H9 (cell line): Measurements from ENCODE around the gene DNAJC1. TPM values are rescaled to one million over a fixed set of nuclear protein-coding genes. Genes with fewer than 3 reads are reported as not detected.

Experiments used
- DNase-seq: peaks from one replicate; pipeline ENCODE4 v3.0.0-alpha.2; 2017
- H2AFZ ChIP-seq: one replicate; pipeline ENCODE4 v1.6.1; 2013; ENCODE audit warnings: mild to moderate bottlenecking, low read length, control low read depth, moderate library complexity
- H2AK5ac ChIP-seq: 2 replicates; pipeline ENCODE4 v1.6.1; 2013; ENCODE audit warnings: low read length, control low read depth, mixed read lengths; ENCODE audit not compliant: insufficient read length
- H2BK120ac ChIP-seq: one replicate; pipeline ENCODE4 v1.6.1; 2013; ENCODE audit warnings: low read depth, mild to moderate bottlenecking, low read length, control low read depth, inconsistent platforms; ENCODE audit not compliant: poor library complexity, severe bottlenecking
- H2BK12ac ChIP-seq: 2 replicates; pipeline ENCODE4 v1.6.1; 2013; ENCODE audit warnings: low read length, control low read depth, mixed read lengths, low read depth; ENCODE audit not compliant: insufficient read length
- H2BK15ac ChIP-seq: 2 replicates; pipeline ENCODE4 v1.6.1; 2013; ENCODE audit warnings: low read depth, low read length, control low read depth
- H2BK20ac ChIP-seq: one replicate; pipeline ENCODE4 v1.6.1; 2013; ENCODE audit warnings: low read depth, mild to moderate bottlenecking, low read length, control low read depth, inconsistent platforms; ENCODE audit not compliant: poor library complexity, severe bottlenecking
- H2BK5ac ChIP-seq: 2 replicates; pipeline ENCODE4 v1.6.1; 2013; ENCODE audit warnings: low read length, control low read depth, mixed read lengths; ENCODE audit not compliant: insufficient read length
- H3K14ac ChIP-seq: 2 replicates; pipeline ENCODE4 v1.6.1; 2013; ENCODE audit warnings: low read length, control low read depth; ENCODE audit not compliant: insufficient read depth
- H3K18ac ChIP-seq: 2 replicates; pipeline ENCODE4 v1.6.1; 2013; ENCODE audit warnings: low read depth, mild to moderate bottlenecking, mixed read lengths, low read length, control low read depth; ENCODE audit not compliant: insufficient read length
- H3K23ac ChIP-seq: 2 replicates; pipeline ENCODE4 v1.6.1; 2013; ENCODE audit warnings: low read length, control low read depth, mixed read lengths, low read depth; ENCODE audit not compliant: insufficient read length
- H3K23me2 ChIP-seq: 2 replicates; pipeline ENCODE4 v1.6.1; 2013; ENCODE audit warnings: low read depth, mild to moderate bottlenecking, mixed read lengths, low read length, control low read depth; ENCODE audit not compliant: insufficient read length, poor library complexity, severe bottlenecking
- H3K27ac ChIP-seq: 2 replicates; pipeline ENCODE4 v1.5.1; 2013; ENCODE audit warnings: low read length, control low read depth, mixed read lengths, low read depth; ENCODE audit not compliant: insufficient read length
- H3K27me3 ChIP-seq: 2 replicates; pipeline ENCODE4 v1.6.1; 2013; ENCODE audit warnings: low read length, control low read depth, inconsistent platforms; ENCODE audit not compliant: insufficient read depth
- H3K4ac ChIP-seq: 2 replicates; pipeline ENCODE4 v1.6.1; 2013; ENCODE audit warnings: low read depth, mild to moderate bottlenecking, control low read depth, inconsistent platforms, low read length, moderate library complexity
- H3K4me1 ChIP-seq: 2 replicates; pipeline ENCODE4 v1.6.1; 2013; ENCODE audit warnings: low read length, control low read depth, inconsistent platforms; ENCODE audit not compliant: insufficient read depth
- H3K4me2 ChIP-seq: 2 replicates; pipeline ENCODE4 v1.6.1; 2013; ENCODE audit warnings: low read length, control low read depth, mixed read lengths; ENCODE audit not compliant: insufficient read length, insufficient read depth
- H3K56ac ChIP-seq: 2 replicates; pipeline ENCODE4 v1.6.1; 2013; ENCODE audit warnings: low read depth, mild to moderate bottlenecking, mixed read lengths, low read length, control low read depth; ENCODE audit not compliant: insufficient read length
- H3K79me1 ChIP-seq: 2 replicates; pipeline ENCODE4 v1.6.1; 2013; ENCODE audit warnings: low read depth, mild to moderate bottlenecking, moderate library complexity, low read length, control low read depth, inconsistent platforms; ENCODE audit not compliant: insufficient read depth, poor library complexity, severe bottlenecking
- H3K79me2 ChIP-seq: 2 replicates; pipeline ENCODE4 v1.6.1; 2013; ENCODE audit warnings: low read length, control low read depth, inconsistent platforms; ENCODE audit not compliant: insufficient read depth
- H3K9ac ChIP-seq: 2 replicates; pipeline ENCODE4 v1.6.1; 2013; ENCODE audit warnings: low read length, control low read depth, mixed read lengths; ENCODE audit not compliant: insufficient read length; ENCODE audit errors: extremely low read depth
- H3K9me3 ChIP-seq: one replicate; pipeline ENCODE4 v1.6.1; 2013; ENCODE audit warnings: low read depth, low read length, inconsistent platforms; ENCODE audit not compliant: control insufficient read depth
- H3T11ph ChIP-seq: one replicate; pipeline ENCODE4 v1.6.1; 2013; ENCODE audit warnings: mild to moderate bottlenecking, low read length, control low read depth, inconsistent platforms
- H4K20me1 ChIP-seq: one replicate; pipeline ENCODE4 v1.6.1; 2013; ENCODE audit not compliant: control insufficient read depth, insufficient read length, insufficient read depth
- H4K5ac ChIP-seq: 2 replicates; pipeline ENCODE4 v1.6.1; 2013; ENCODE audit warnings: low read depth, mild to moderate bottlenecking, mixed read lengths, low read length, control low read depth; ENCODE audit not compliant: insufficient read length
- H4K8ac ChIP-seq: replicated peaks from 2 replicates; pipeline ENCODE4 v1.6.1; 2013; ENCODE audit warnings: low read length, control low read depth, mixed read lengths, low read depth; ENCODE audit not compliant: insufficient read length
- H4K91ac ChIP-seq: 2 replicates; pipeline ENCODE4 v1.6.1; 2013; ENCODE audit warnings: low read depth, mild to moderate bottlenecking, moderate library complexity, mixed read lengths, low read length, control low read depth; ENCODE audit not compliant: insufficient read length
- H3K27ac Mint-ChIP-seq, 3 experiments: 2 replicates in 2 of 3; 3 replicates in 1 of 3; pipeline ENCODE4 v1.8.0; 2020 to 2021; ENCODE audit warnings: mixed read lengths in 3 of 3, mild to moderate bottlenecking in 1 of 3, moderate library complexity in 1 of 3
- H3K27me3 Mint-ChIP-seq: 2 replicates; pipeline ENCODE4 v1.8.0; 2021; ENCODE audit warnings: low read depth, mild to moderate bottlenecking, moderate library complexity, mixed read lengths
- H3K36me3 Mint-ChIP-seq, 3 experiments: 2 replicates in 2 of 3; 3 replicates in 1 of 3; pipeline ENCODE4 v1.8.0; 2020 to 2021; ENCODE audit warnings: low read depth in 3 of 3, mixed read lengths in 3 of 3; ENCODE audit not compliant: insufficient read depth in 1 of 3
- H3K4me1 Mint-ChIP-seq, 2 experiments: 2 replicates each; pipeline ENCODE4 v1.8.0; 2020; ENCODE audit warnings: mixed read lengths in 2 of 2
- H3K4me3 Mint-ChIP-seq, 2 experiments: 2 replicates in 1 of 2; 3 replicates in 1 of 2; pipeline ENCODE4 v1.8.0; 2020 to 2021; ENCODE audit warnings: mild to moderate bottlenecking in 2 of 2, mixed read lengths in 2 of 2, moderate library complexity in 1 of 2
- H3K9me3 Mint-ChIP-seq, 2 experiments: 2 replicates in 1 of 2; 3 replicates in 1 of 2; pipeline ENCODE4 v1.8.0; 2020; ENCODE audit warnings: mild to moderate bottlenecking in 2 of 2, mixed read lengths in 2 of 2, moderate library complexity in 1 of 2
- CTCF ChIP-seq: fragments of 200-600 bp; sonication (generic); conservative IDR thresholded peaks from 3 replicates; pipeline ENCODE4 v1.8.0; 2021; ENCODE audit warnings: antibody characterized with exemption, mild to moderate bottlenecking
- WGBS: extraction: QIAGEN DNeasy Blood & Tissue Kit; methylation state at CpG from one replicate; pipeline ENCODE4 v1.1.7; 2013; ENCODE audit warnings: missing lambda C conversion rate, low lambda C conversion rate, mixed read lengths; ENCODE audit not compliant: insufficient read length; ENCODE audit errors: extremely low coverage; 5-methylcytosine and 5-hydroxymethylcytosine counted together
- total RNA-seq: library from RNA; stranded (reverse); gene quantifications from 2 replicates; pipeline ENCODE4 v1.2.1, GENCODE V29; 2021

The DNAJC1 gene
- total RNA-seq, 1 experiment from 2014 or later, result 11.2 TPM

DNA sequence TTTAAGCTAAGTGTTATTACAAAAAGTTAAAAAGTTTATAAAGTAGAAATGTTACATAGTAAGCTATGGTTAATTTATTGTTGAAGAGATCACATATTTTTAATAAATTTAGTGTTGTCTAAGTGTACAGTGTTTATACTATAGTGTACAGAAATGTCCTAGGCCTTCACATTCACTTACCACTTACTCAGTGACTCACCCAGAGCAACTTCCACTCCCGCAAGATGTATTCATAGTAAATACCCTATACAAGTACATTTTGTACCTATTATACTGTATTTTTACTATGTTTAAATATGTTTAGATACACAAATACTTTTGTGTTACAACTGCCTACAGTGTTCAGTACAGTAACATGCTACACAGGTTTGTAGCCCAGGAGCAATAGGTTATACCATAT is 69.2 kb downstream of the DNAJC1 start:
- H2BK20ac ChIP-seq, result no peak overlapping the region
- Mint-ChIP-seq H3K9me3 (peaks cover 17 to 19% of the 10 kb centered on the region in 2 experiments), H3K4me3 (no peak overlapping the region), H3K27ac (no peak overlapping the region), H3K36me3 (peaks cover 11 to 24% (median 13%) of the 10 kb centered on the region in 3 experiments), H3K27me3 (no peaks in the 10 kb centered on the region), H3K4me1 (peaks cover 1% of the 10 kb centered on the region in 2 experiments; a peak in 3 of 4 replicates)
- H4K91ac ChIP-seq, result no peak overlapping the region
- H3T11ph ChIP-seq, result no peak overlapping the region
- no peak overlapping the region for H3K4me2 ChIP-seq
- no peak overlapping the region for H2BK15ac ChIP-seq
- no peak overlapping the region for H3K14ac ChIP-seq
- no CpG with 5 or more reads among the region's 1 CpG for WGBS
- H2BK12ac ChIP-seq, result no peak overlapping the region
- no peaks in the 10 kb centered on the region for H3K27me3 ChIP-seq
- H3K4me1 ChIP-seq, result no peaks in the 10 kb centered on the region
- H2AK5ac ChIP-seq, result no peak overlapping the region
- H3K9ac ChIP-seq, result no peak overlapping the region
- H3K23me2 ChIP-seq, result no peaks in the 10 kb centered on the region
- H3K79me1 ChIP-seq, result no peaks in the 10 kb centered on the region
- no peak overlapping the region for H2AFZ ChIP-seq
- H3K79me2 ChIP-seq, result no peaks in the 10 kb centered on the region; the same call in 1 of the 2 replicates
- H4K20me1 ChIP-seq, result no peaks in the 10 kb centered on the region
- H4K5ac ChIP-seq, result no peak overlapping the region
- H2BK5ac ChIP-seq, result no peak overlapping the region
- TF ChIP-seq CTCF, result no peak
- DNase-seq, result no peak
- no peak overlapping the region for H4K8ac ChIP-seq
- no peaks in the 10 kb centered on the region for H3K9me3 ChIP-seq
- H3K4ac ChIP-seq, result no peak overlapping the region
- H3K27ac ChIP-seq, result no peak overlapping the region
- no peak overlapping the region for H2BK120ac ChIP-seq
- no peak overlapping the region for H3K18ac ChIP-seq
- no peak overlapping the region for H3K23ac ChIP-seq
- H3K56ac ChIP-seq, result no peak overlapping the region
